DND-41 (cell line): ENCODE data around the gene RNF149.

Source experiments
- CTCF ChIP-seq: IDR thresholded peaks from 2 replicates; pipeline ENCODE4 v1.5.1; 2012; ENCODE audit warnings: borderline replicate concordance, low read length, moderate library complexity, mild to moderate bottlenecking; ENCODE audit not compliant: poor library complexity, severe bottlenecking; ENCODE audit errors: extremely low read depth
- EZH2 ChIP-seq: IDR thresholded peaks from 3 replicates; pipeline ENCODE4 v1.6.1; 2012; ENCODE audit warnings: borderline replicate concordance, low read depth, mild to moderate bottlenecking, moderate library complexity, low read length, inconsistent platforms; ENCODE audit not compliant: severe bottlenecking

GRCh38 chr2:101274142-101274541 lies 34.4 kb downstream of the RNF149 start:
- TF ChIP-seq CTCF (no peak), EZH2 (no peak)
